Trophoblast cell (in vitro differentiated cells and primary cell): ENCODE results near the gene TXNDC16. TPM values are rescaled to one million over a fixed set of nuclear protein-coding genes. Genes with fewer than 3 reads are reported as not detected.

Experiments
- DNase-seq, 2 donors: peaks; one replicate each; pipeline ENCODE4 v3.0.0-alpha.2; 2016
- H2AFZ ChIP-seq: 2 replicates; pipeline ENCODE4 v1.6.1; 2013; ENCODE audit warnings: low read length, moderate library complexity, mild to moderate bottlenecking; ENCODE audit not compliant: insufficient read depth, poor library complexity
- H2AK5ac ChIP-seq: 2 replicates; pipeline ENCODE4 v1.6.1; 2013; ENCODE audit warnings: mild to moderate bottlenecking, low read length
- H2BK120ac ChIP-seq: 2 replicates; pipeline ENCODE4 v1.6.1; 2013; ENCODE audit warnings: low read length, mild to moderate bottlenecking, moderate library complexity; ENCODE audit not compliant: insufficient read depth, poor library complexity
- H2BK12ac ChIP-seq: 2 replicates; pipeline ENCODE4 v1.6.1; 2013; ENCODE audit warnings: mild to moderate bottlenecking, low read length, moderate library complexity
- H2BK5ac ChIP-seq: 2 replicates; pipeline ENCODE4 v1.6.1; 2013; ENCODE audit warnings: low read length, low read depth, moderate library complexity, mild to moderate bottlenecking; ENCODE audit not compliant: poor library complexity
- H3K14ac ChIP-seq: 2 replicates; pipeline ENCODE4 v1.6.1; 2013; ENCODE audit warnings: mild to moderate bottlenecking, low read length
- H3K18ac ChIP-seq: 2 replicates; pipeline ENCODE4 v1.6.1; 2013; ENCODE audit warnings: mild to moderate bottlenecking, low read length
- H3K23ac ChIP-seq: 2 replicates; pipeline ENCODE4 v1.6.1; 2013; ENCODE audit warnings: low read length
- H3K27ac ChIP-seq: 2 replicates; pipeline ENCODE4 v1.5.1; 2013; ENCODE audit warnings: low read depth, mild to moderate bottlenecking, inconsistent platforms, low read length, moderate library complexity
- H3K27me3 ChIP-seq: 2 replicates; pipeline ENCODE4 v1.6.1; 2013; ENCODE audit warnings: inconsistent platforms, mild to moderate bottlenecking, low read length, moderate library complexity; ENCODE audit not compliant: insufficient read depth
- H3K36me3 ChIP-seq, 2 experiments: 1 replicate in 1 of 2; 2 replicates in 1 of 2; pipeline ENCODE4 v1.6.1; 2013; ENCODE audit warnings: low read length in 2 of 2, mild to moderate bottlenecking in 2 of 2, moderate library complexity in 1 of 2; ENCODE audit not compliant: insufficient read depth in 2 of 2, control insufficient read depth in 1 of 2
- H3K4ac ChIP-seq: 2 replicates; pipeline ENCODE4 v1.6.1; 2013; ENCODE audit warnings: low read depth, mild to moderate bottlenecking, low read length, moderate library complexity
- H3K4me1 ChIP-seq, 2 experiments: 1 replicate in 1 of 2; 2 replicates in 1 of 2; pipeline ENCODE4 v1.6.1; 2013; ENCODE audit warnings: low read length in 2 of 2, mild to moderate bottlenecking in 2 of 2, moderate library complexity in 1 of 2; ENCODE audit not compliant: insufficient read depth in 2 of 2, control insufficient read depth in 1 of 2
- H3K4me2 ChIP-seq: 2 replicates; pipeline ENCODE4 v1.6.1; 2013; ENCODE audit warnings: inconsistent platforms, mild to moderate bottlenecking, low read length, moderate library complexity
- H3K4me3 ChIP-seq: 2 replicates; pipeline ENCODE4 v1.5.1; 2013; ENCODE audit warnings: mild to moderate bottlenecking, low read depth, low read length, inconsistent platforms
- H3K79me1 ChIP-seq: one replicate; pipeline ENCODE4 v1.6.1; 2013; ENCODE audit warnings: low read length
- H3K79me2 ChIP-seq: 2 replicates; pipeline ENCODE4 v1.6.1; 2013; ENCODE audit warnings: low read length, mild to moderate bottlenecking; ENCODE audit not compliant: control insufficient read depth, insufficient read depth, poor library complexity
- H3K9ac ChIP-seq: 2 replicates; pipeline ENCODE4 v1.6.1; 2013; ENCODE audit warnings: mild to moderate bottlenecking, low read length
- H3K9me3 ChIP-seq: 2 replicates; pipeline ENCODE4 v1.6.1; 2013; ENCODE audit warnings: low read depth, mild to moderate bottlenecking, control low read depth, inconsistent platforms, low read length; ENCODE audit not compliant: insufficient read depth
- H4K12ac ChIP-seq: 2 replicates; pipeline ENCODE4 v1.6.1; 2013; ENCODE audit warnings: low read depth, mild to moderate bottlenecking, low read length, moderate library complexity
- H4K8ac ChIP-seq: 2 replicates; pipeline ENCODE4 v1.6.1; 2013; ENCODE audit warnings: low read depth, mild to moderate bottlenecking, low read length, moderate library complexity
- H4K91ac ChIP-seq: one replicate; pipeline ENCODE4 v1.6.1; 2013; ENCODE audit warnings: low read depth, mild to moderate bottlenecking, low read length, moderate library complexity
- WGBS: extraction: QIAGEN DNeasy Blood & Tissue Kit; methylation state at CpG from one replicate; pipeline ENCODE4 v1.1.7; 2013; ENCODE audit warnings: missing lambda C conversion rate; ENCODE audit not compliant: insufficient read length, insufficient coverage; ENCODE audit errors: extremely low coverage; 5-methylcytosine and 5-hydroxymethylcytosine counted together
- polyA plus RNA-seq: library from polyadenylated mRNA; stranded (reverse); fragments of 200-250 nt; gene quantifications from 2 replicates; pipeline ENCODE4 v1.2.3, GENCODE V29; 2013

The TXNDC16 gene, protein sequence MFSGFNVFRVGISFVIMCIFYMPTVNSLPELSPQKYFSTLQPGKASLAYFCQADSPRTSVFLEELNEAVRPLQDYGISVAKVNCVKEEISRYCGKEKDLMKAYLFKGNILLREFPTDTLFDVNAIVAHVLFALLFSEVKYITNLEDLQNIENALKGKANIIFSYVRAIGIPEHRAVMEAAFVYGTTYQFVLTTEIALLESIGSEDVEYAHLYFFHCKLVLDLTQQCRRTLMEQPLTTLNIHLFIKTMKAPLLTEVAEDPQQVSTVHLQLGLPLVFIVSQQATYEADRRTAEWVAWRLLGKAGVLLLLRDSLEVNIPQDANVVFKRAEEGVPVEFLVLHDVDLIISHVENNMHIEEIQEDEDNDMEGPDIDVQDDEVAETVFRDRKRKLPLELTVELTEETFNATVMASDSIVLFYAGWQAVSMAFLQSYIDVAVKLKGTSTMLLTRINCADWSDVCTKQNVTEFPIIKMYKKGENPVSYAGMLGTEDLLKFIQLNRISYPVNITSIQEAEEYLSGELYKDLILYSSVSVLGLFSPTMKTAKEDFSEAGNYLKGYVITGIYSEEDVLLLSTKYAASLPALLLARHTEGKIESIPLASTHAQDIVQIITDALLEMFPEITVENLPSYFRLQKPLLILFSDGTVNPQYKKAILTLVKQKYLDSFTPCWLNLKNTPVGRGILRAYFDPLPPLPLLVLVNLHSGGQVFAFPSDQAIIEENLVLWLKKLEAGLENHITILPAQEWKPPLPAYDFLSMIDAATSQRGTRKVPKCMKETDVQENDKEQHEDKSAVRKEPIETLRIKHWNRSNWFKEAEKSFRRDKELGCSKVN
- polyA plus RNA-seq: 3.2 and 3.4 TPM in 2 replicates

- WGBS: no CpG with 5 or more reads among the region's 81 CpGs
- Histone ChIP-seq H4K12ac (no peak within 1 kb of the TSS), H3K9me3 (no peaks in the 10 kb centered on the region), H3K23ac (no peak within 1 kb of the TSS), H3K27me3 (no peaks in the 10 kb centered on the region), H2BK12ac (no peak within 1 kb of the TSS), H2BK120ac (no peak within 1 kb of the TSS), H3K79me1 (no peaks in the 10 kb centered on the region), H3K18ac (no peak within 1 kb of the TSS), H2AFZ (peak within 1 kb of the TSS; percentile 91), H2AK5ac (no peak within 1 kb of the TSS), H3K4me1 (peaks cover 0 to 2% of the 10 kb centered on the region in 2 experiments), H4K91ac (no peak within 1 kb of the TSS), H3K4me2 (peak within 1 kb of the TSS; percentile 98), H3K36me3 (no peaks in the 10 kb centered on the region), H3K4ac (no peak within 1 kb of the TSS), H4K8ac (peak within 1 kb of the TSS; percentile 40), H3K14ac (peak within 1 kb of the TSS; percentile 6), H3K9ac (peak within 1 kb of the TSS; percentile 57), H3K27ac (peak within 1 kb of the TSS; percentile 60), H3K79me2 (no peaks in the 10 kb centered on the region), H3K4me3 (peak within 1 kb of the TSS; percentile 87), H2BK5ac (no peak within 1 kb of the TSS)
- DNase-seq: peak; percentile 100
These were observed at the start of gene TXNDC16, which contains the start of gene GPR137C for GRCh38 chr14:52552063-52552988. Gene TXNDC16 (minus strand): TSS chr14:52552505. CDS start chr14:52543557, 8,948 bp downstream. Gene GPR137C (plus strand): TSS chr14:52552836. CDS start chr14:52553148, 312 bp downstream.

DNA sequence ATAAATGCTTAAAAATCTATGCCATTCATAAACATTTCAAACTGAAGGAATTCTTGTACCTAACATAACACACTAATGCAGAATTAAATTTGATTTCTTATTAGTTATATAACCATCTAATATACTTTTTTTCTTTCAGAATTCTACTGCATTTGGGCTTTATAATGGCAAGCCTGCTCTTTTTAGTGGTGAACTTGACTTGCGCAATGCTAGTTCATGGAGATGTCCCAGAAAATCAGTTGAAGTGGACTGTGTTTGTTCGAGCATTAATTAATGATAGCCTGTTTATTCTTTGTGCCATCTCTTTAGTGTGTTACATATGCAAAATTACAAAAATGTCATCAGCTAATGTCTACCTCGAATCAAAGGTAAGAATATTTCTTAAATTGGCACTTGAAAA lies 47.7 kb upstream of the TXNDC16 start:
- no peak overlapping the region for H4K91ac ChIP-seq
- H3K79me2 ChIP-seq: no peaks in the 10 kb centered on the region
- H3K18ac ChIP-seq: no peak overlapping the region
- H3K27ac ChIP-seq: no peak overlapping the region
- H4K8ac ChIP-seq: no peak overlapping the region
- H3K9ac ChIP-seq: no peak overlapping the region
- H3K4me2 ChIP-seq: no peak overlapping the region
- no peak overlapping the region for H3K23ac ChIP-seq
- H2BK5ac ChIP-seq: no peak overlapping the region
- no peak overlapping the region for H3K14ac ChIP-seq
- no peaks in the 10 kb centered on the region for H3K4me1 ChIP-seq
- H3K36me3 ChIP-seq: no peaks in the 10 kb centered on the region
- H3K9me3 ChIP-seq: peaks cover 3% of the 10 kb centered on the region
- no peaks in the 10 kb centered on the region for H3K79me1 ChIP-seq
- H3K27me3 ChIP-seq: no peaks in the 10 kb centered on the region
- H2BK120ac ChIP-seq: no peak overlapping the region
- no peak overlapping the region for H2BK12ac ChIP-seq
- H3K4me3 ChIP-seq: no peak overlapping the region
- whole genome bisulfite sequencing: no CpG with 5 or more reads among the region's 3 CpGs
- no peak overlapping the region for H4K12ac ChIP-seq
- no peak overlapping the region for H2AK5ac ChIP-seq
- H2AFZ ChIP-seq: no peak overlapping the region
- no peak overlapping the region for H3K4ac ChIP-seq
- no peak for DNase-seq

GRCh38 chr14:52598568-52598967 lies 46.3 kb upstream of the TXNDC16 start:
- H3K9ac ChIP-seq: no peak overlapping the region
- H3K18ac ChIP-seq: no peak overlapping the region
- no peak overlapping the region for H2BK120ac ChIP-seq
- DNase-seq: no peak
- H2BK5ac ChIP-seq: no peak overlapping the region
- H3K79me1 ChIP-seq: no peaks in the 10 kb centered on the region
- H3K23ac ChIP-seq: no peak overlapping the region
- H3K9me3 ChIP-seq: peaks cover 3% of the 10 kb centered on the region
- no peaks in the 10 kb centered on the region for H3K27me3 ChIP-seq
- H3K14ac ChIP-seq: no peak overlapping the region
- no peak overlapping the region for H4K8ac ChIP-seq
- no peak overlapping the region for H3K4me3 ChIP-seq
- no peak overlapping the region for H3K4me2 ChIP-seq
- no peak overlapping the region for H2AK5ac ChIP-seq
- no peaks in the 10 kb centered on the region for H3K4me1 ChIP-seq
- no peak overlapping the region for H4K91ac ChIP-seq
- no peaks in the 10 kb centered on the region for H3K79me2 ChIP-seq
- no CpG with 5 or more reads among the region's 1 CpG for WGBS
- no peak overlapping the region for H3K27ac ChIP-seq
- no peak overlapping the region for H2BK12ac ChIP-seq
- no peak overlapping the region for H2AFZ ChIP-seq
- no peak overlapping the region for H3K4ac ChIP-seq
- no peaks in the 10 kb centered on the region for H3K36me3 ChIP-seq
- no peak overlapping the region for H4K12ac ChIP-seq

- Histone ChIP-seq H3K27me3 (no peaks in the 10 kb centered on the region), H3K9me3 (peaks cover 3% of the 10 kb centered on the region), H2BK5ac (no peak overlapping the region), H2AK5ac (no peak overlapping the region), H3K4me2 (no peak overlapping the region), H4K8ac (no peak overlapping the region), H3K79me1 (no peaks in the 10 kb centered on the region), H3K79me2 (no peaks in the 10 kb centered on the region), H3K4ac (no peak overlapping the region), H3K14ac (no peak overlapping the region), H4K12ac (no peak overlapping the region), H3K27ac (no peak overlapping the region), H3K36me3 (no peaks in the 10 kb centered on the region), H2BK120ac (no peak overlapping the region), H3K18ac (no peak overlapping the region), H4K91ac (no peak overlapping the region), H3K23ac (no peak overlapping the region), H2BK12ac (no peak overlapping the region), H3K4me1 (no peaks in the 10 kb centered on the region), H3K9ac (no peak overlapping the region), H2AFZ (no peak overlapping the region), H3K4me3 (no peak overlapping the region)
- DNase-seq: peak in 1 of 2 donors; percentile 8
- WGBS: no CpG with 5 or more reads among the region's 5 CpGs
These were observed 44.6 kb upstream of the TXNDC16 start for GRCh38 chr14:52596861-52597260.
